Gastroesophageal sphincter (tissue), 4 donors: ENCODE data around the gene PLPP7. TPM values are rescaled to one million over a fixed set of nuclear protein-coding genes. Genes with fewer than 3 reads are reported as not detected.

Source experiments
- ATAC-seq: fragments of 150-250 bp; one replicate; pipeline ENCODE4 v1.9.1; 2016; ENCODE audit warnings: mild to moderate bottlenecking, moderate library complexity
- H3K27ac ChIP-seq, 4 donors: fragments of 200-600 bp; sonication (generic) in 3 of 4; 1 replicate in 3 of 4; 2 replicates in 1 of 4; pipeline ENCODE4 v1.5.1; 2016 to 2019
- H3K27me3 ChIP-seq: fragments of 200-600 bp; sonication (generic); one replicate; pipeline ENCODE4 v1.5.1; 2019
- H3K36me3 ChIP-seq, 2 donors: fragments of 200-600 bp; sonication (generic); one replicate each; pipeline ENCODE4 v1.5.1; 2019; ENCODE audit warnings: control low read depth in 1 of 2
- H3K4me1 ChIP-seq, 3 donors: fragments of 200-600 bp; sonication (generic); 1 replicate in 2 of 3; 2 replicates in 1 of 3; pipeline ENCODE4 v1.5.1; 2016 to 2019; ENCODE audit warnings: control low read depth in 2 of 3
- H3K4me3 ChIP-seq, 2 donors: fragments of 200-600 bp; sonication (generic); one replicate each; pipeline ENCODE4 v1.5.1; 2019; ENCODE audit warnings: mild to moderate bottlenecking in 1 of 2, moderate library complexity in 1 of 2
- H3K9me3 ChIP-seq, 3 donors: fragments of 200-600 bp; sonication (generic); one replicate each; pipeline ENCODE4 v1.5.1; 2017 to 2019; ENCODE audit warnings: control low read depth in 2 of 3
- EP300 ChIP-seq: sonication (generic); formaldehyde crosslinking; IDR thresholded peaks from one replicate; pipeline ENCODE4 v1.6.1; 2017; ENCODE audit warnings: antibody characterized with exemption, mild to moderate bottlenecking
- POLR2A ChIP-seq, 2 donors: fragments of 450-650 bp; IDR thresholded peaks; one replicate each; pipeline ENCODE4 v1.6.1; 2017; ENCODE audit warnings: antibody characterized with exemption in 2 of 2, mild to moderate bottlenecking in 2 of 2, moderate library complexity in 1 of 2
- POLR2AphosphoS5 ChIP-seq: sonication (generic); formaldehyde crosslinking; IDR thresholded peaks from one replicate; pipeline ENCODE4 v1.6.1; 2017; ENCODE audit warnings: antibody characterized with exemption
- WGBS, 2 donors: methylation state at CpG; one replicate each; pipeline ENCODE4 v1.1.5; 2018; ENCODE audit warnings: low coverage in 1 of 2; 5-methylcytosine and 5-hydroxymethylcytosine counted together
- total RNA-seq, 4 donors: library from RNA; depleted of rRNA; stranded (reverse); fragments of >200 nt; gene quantifications; one replicate each; pipeline ENCODE4 v1.1.0, GENCODE V29; 2016
- TF ChIP-seq, protein P1 (sequence below), 4 experiments: fragments of 200-600 bp in 2 of 4; fragments of 450-650 bp in 2 of 4; sonication (generic) in 1 of 4; IDR thresholded peaks; one replicate each; pipeline ENCODE4 v1.5.1; 2017 to 2019; ENCODE audit warnings: antibody characterized with exemption in 4 of 4, mild to moderate bottlenecking in 2 of 4, moderate library complexity in 2 of 4

Gene PLPP7
- total RNA-seq, 4 donors from 2014 or later, result 9.7 to 21.1 (median 12.0) TPM

DNA sequence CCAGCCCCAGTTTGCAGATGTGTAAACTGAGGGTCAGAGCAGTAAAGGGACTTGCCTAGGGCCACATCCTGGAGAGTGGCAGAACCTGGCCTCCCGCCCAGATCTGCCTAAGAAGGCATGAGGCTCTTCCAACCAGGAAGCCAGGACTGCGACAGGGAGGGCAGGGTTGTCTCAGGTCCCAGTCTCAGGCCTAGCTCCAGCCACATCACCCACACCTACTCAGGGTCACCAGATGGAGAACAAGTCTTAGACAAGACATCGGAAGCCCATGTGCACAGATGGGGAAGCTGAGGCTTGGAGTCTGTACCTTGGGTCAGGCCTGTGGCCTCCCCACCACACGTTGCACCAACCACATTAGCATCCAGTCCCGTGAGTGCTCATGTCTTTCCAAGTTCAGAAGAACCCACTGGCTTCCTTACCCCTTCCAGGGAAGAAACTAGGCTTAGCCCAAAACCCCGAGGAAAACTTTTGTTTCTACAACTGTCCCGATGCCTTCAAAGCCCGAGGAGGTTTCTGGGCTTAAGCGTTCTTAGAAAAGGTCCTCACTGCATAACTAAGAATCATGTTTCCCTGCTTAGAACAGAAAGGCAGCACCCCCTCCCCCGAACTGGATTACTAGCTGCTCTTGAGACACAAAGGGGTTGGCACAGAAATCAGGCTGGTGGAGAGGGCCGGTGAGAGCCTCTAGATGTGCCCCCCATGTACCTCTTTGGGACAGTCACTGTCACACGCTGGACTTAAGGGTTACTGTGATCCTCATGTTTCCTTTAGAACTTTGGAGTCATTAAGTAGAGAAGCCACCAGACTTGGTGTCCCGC, 15.5 kb upstream of the PLPP7 start:
- H3K4me3 ChIP-seq, result peak overlapping the region in 1 of 2 donors; percentile 76
- no peaks in the 10 kb centered on the region for H3K36me3 ChIP-seq
- no peaks in the 10 kb centered on the region for H3K9me3 ChIP-seq
- no peak for ATAC-seq
- H3K4me1 ChIP-seq, result peaks cover 0 to 44% (median 0%) of the 10 kb centered on the region in 3 donors
- peaks cover 33% of the 10 kb centered on the region for H3K27me3 ChIP-seq
- peak overlapping the region in 3 of 4 donors; percentile 63 to 79 (median 64) for H3K27ac ChIP-seq
- no peak for TF ChIP-seq EP300
- TF ChIP-seq POLR2A (IDR thresholded peaks at IDR 0.05), result no peak
- TF ChIP-seq, protein P1, sequence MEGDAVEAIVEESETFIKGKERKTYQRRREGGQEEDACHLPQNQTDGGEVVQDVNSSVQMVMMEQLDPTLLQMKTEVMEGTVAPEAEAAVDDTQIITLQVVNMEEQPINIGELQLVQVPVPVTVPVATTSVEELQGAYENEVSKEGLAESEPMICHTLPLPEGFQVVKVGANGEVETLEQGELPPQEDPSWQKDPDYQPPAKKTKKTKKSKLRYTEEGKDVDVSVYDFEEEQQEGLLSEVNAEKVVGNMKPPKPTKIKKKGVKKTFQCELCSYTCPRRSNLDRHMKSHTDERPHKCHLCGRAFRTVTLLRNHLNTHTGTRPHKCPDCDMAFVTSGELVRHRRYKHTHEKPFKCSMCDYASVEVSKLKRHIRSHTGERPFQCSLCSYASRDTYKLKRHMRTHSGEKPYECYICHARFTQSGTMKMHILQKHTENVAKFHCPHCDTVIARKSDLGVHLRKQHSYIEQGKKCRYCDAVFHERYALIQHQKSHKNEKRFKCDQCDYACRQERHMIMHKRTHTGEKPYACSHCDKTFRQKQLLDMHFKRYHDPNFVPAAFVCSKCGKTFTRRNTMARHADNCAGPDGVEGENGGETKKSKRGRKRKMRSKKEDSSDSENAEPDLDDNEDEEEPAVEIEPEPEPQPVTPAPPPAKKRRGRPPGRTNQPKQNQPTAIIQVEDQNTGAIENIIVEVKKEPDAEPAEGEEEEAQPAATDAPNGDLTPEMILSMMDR (IDR thresholded peaks at IDR 0.05), result no peak
- no peak for TF ChIP-seq POLR2AphosphoS5
- 47 to 71% methylated on average over 3 to 6 of the region's 13 CpGs for WGBS, 2 donors

DNA sequence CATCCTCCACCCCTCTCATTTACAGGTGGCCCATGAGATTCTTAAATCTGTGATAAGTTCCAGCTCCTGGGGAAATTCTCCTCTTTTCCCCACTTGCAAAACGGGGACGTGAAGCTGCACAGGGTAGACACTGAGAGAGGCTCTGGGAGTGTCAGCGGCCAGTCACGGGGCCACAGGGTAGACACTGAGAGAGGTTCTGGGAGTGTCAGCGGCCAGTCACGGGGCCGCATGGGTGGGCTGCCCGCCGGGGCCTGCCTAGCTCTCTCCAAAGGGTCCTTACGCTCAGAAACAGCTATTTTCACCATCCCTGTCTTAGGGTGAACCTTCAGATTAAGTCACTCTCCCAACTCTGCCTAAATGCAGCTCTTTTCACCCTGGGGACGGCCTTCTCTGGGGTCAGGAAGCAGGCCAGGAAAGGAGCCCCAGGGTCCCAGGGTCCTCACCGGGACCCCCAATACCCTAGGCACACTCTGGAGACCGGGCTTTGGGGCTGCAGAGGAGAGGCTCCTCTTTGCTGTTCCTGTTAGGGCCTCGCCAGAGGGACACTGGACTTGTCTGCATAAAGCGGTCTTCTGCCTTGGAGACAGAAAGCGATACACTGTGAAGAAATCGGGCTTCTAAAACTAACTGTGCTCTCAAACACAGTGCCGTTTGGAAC, 14.7 kb upstream of the PLPP7 start:
- Histone ChIP-seq H3K4me1 (peaks cover 0 to 44% (median 0%) of the 10 kb centered on the region in 3 donors), H3K27me3 (peaks cover 36% of the 10 kb centered on the region), H3K27ac (peak overlapping the region in 3 of 4 donors; percentile 63 to 79 (median 64)), H3K9me3 (no peaks in the 10 kb centered on the region), H3K4me3 (peak overlapping the region; percentile 3 to 76), H3K36me3 (no peaks in the 10 kb centered on the region)
- no CpG with 5 or more reads among the region's 18 CpGs for WGBS, 2 donors
- no peak for ATAC-seq
- TF ChIP-seq POLR2A (IDR thresholded peaks at IDR 0.05) (peak in 1 of 2 donors; percentile 13), POLR2AphosphoS5 (no peak), EP300 (no peak)

DNA sequence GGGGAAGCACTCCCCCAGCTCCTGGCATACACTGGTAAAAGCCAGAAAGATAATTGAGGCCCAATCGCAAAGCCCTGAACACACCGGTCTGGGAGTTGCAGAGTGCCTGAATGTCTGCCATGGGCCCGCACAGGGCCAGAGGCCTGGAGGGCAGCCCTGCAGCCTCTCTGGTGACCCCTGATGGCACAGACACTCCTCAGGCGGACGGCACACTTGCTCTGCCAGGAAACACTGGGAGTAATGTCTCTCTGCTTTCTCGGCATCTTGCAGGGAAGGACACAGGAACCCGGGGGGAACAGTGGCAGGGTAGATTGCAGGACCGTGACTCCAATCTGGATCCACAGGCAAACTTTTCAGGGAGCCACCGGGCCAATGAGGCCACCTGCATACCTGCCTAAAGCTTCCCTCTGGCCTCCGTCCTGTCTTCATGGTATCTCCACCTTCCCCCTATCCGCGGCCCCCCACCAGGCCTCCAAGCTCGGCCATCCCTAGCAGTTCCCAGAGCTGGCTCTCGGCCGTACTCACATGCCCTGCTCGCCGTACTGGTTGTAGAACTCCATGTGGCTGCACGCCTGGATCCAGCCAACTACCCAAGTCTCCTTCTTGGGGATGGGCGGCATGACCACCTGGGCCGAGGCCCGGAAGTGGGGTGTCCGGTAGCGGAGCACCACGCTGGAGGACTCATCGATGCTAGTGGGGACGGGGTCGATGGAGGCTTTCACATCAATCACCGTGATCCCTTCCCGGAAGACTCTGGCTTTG, 14.0 kb upstream of the PLPP7 start:
- no peak for TF ChIP-seq EP300
- peak in 1 of 2 donors; percentile 5 for TF ChIP-seq POLR2A (IDR thresholded peaks at IDR 0.05)
- Histone ChIP-seq H3K27ac (peak overlapping the region in 3 of 4 donors; percentile 63 to 79 (median 64)), H3K36me3 (no peaks in the 10 kb centered on the region), H3K27me3 (peaks cover 43% of the 10 kb centered on the region), H3K9me3 (no peaks in the 10 kb centered on the region), H3K4me3 (peak overlapping the region in 1 of 2 donors; percentile 76), H3K4me1 (peaks cover 0 to 44% (median 0%) of the 10 kb centered on the region in 3 donors)
- no peak for ATAC-seq
- 64 to 80% methylated on average over 1 to 3 of the region's 29 CpGs for WGBS, 2 donors

DNA sequence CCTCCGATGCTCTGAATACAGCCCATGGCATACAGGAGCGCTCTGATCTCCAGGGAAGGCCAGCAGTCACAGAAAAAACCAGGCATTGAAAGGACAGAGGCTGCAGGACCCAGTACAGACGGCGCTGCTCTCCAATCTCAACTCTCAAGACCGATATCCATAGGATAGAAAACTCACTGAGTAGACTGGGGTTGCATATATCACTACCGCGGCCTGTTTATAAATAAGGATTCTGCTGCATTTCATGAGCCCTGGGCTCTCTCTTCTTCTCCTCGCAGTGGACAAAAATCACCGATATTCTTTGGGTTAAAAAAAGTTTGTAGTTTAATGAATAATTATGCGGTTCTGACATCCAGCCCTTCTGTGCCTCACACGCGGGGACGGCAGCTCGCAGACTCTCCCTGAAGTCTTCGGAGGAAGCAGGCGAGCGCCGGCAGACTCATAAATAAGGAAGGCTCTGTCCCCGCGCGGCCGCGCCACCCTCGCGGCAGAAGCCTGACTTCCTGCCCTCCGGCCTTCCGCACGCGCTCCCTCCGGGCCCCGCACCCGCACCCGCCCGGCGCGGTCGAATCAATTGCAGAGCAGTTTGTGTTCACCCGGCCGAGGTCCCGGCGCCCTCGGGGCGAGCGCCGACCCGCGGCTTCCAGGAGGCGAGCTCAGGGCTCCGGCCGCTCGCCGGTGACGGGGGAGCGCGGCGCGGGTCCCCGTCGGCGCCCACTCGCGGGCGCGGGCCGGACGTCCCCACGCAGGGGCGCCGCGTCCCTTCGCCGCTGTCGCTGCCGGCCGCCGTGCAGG, 13.2 kb upstream of the PLPP7 start, which contains the start of gene FAM78A:
TSS of gene FAM78A (minus strand) at position 417 of the 795 bp plus-strand sequence. CDS start at position 86, 331 bp downstream.
- TF ChIP-seq, protein P1 (IDR thresholded peaks at IDR 0.05), result no peak
- TF ChIP-seq POLR2A (IDR thresholded peaks at IDR 0.05), result no peak
- TF ChIP-seq POLR2AphosphoS5, result no peak
- no peak for TF ChIP-seq EP300
- Histone ChIP-seq H3K4me1 (peaks cover 0 to 43% (median 0%) of the 10 kb centered on the region in 3 donors), H3K9me3 (no peaks in the 10 kb centered on the region), H3K4me3 (peak within 1 kb of the TSS; percentile 42 to 76), H3K27me3 (peaks cover 50% of the 10 kb centered on the region), H3K36me3 (no peaks in the 10 kb centered on the region), H3K27ac (peak within 1 kb of the TSS in 3 of 4 donors; percentile 63 to 79 (median 64))
- WGBS, 2 donors, result 0 to 60% methylated on average over 1 to 8 of the region's 76 CpGs
- ATAC-seq, result no peak

DNA sequence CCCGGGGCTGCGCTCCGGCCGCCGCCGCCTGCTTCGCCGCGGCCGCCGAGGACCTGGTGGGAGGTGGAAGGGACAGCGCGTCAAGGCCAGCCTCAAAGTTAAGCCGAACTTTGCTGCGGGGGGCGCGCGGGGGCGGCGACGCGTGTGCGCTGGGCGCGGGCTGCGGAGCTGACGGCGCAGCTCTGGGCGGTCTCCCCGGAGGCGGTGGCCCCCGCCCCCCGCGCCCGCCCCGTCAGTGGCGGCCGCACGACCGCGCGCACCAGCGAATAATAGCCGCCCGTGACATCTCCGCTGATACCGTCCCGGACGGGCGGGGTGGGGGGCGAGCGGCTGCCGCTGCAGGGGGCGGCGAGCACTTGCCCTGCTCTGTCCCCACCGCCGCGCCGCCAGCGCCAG, 12.6 kb upstream of the PLPP7 start:
- peaks cover 0 to 40% (median 0%) of the 10 kb centered on the region in 3 donors for H3K4me1 ChIP-seq
- peaks cover 56% of the 10 kb centered on the region for H3K27me3 ChIP-seq
- TF ChIP-seq, protein P1 (IDR thresholded peaks at IDR 0.05), result no peak
- TF ChIP-seq POLR2A (IDR thresholded peaks at IDR 0.05), result peak in 1 of 2 donors; percentile 16
- WGBS, 2 donors, result no CpG with 5 or more reads among the region's 60 CpGs
- peak overlapping the region; percentile 42 to 76 for H3K4me3 ChIP-seq
- H3K36me3 ChIP-seq, result no peaks in the 10 kb centered on the region
- peak; percentile 10 for ATAC-seq
- no peaks in the 10 kb centered on the region for H3K9me3 ChIP-seq
- peak overlapping the region in 3 of 4 donors; percentile 29 to 79 (median 64) for H3K27ac ChIP-seq
